GM21528 (cell line): ENCODE measurements around the gene MACROD2.

Experiments used
- ATAC-seq: cut with Tn5 transposase; IDR thresholded peaks from one replicate; pipeline ENCODE4 v1.9.1; 2021; ENCODE audit warnings: mild to moderate bottlenecking, moderate library complexity; ENCODE audit not compliant: unreplicated experiment, low FRiP score

MACROD2 gene

GRCh38 chr20:14617123-14617522, 621.8 kb downstream of the MACROD2 start:
- no peak for ATAC-seq

GRCh38 chr20:14619411-14619810, 624.1 kb downstream of the MACROD2 start:
- ATAC-seq: no peak

GRCh38 chr20:14622796-14623195, 627.5 kb downstream of the MACROD2 start:
- ATAC-seq: no peak

- no peak for ATAC-seq
Measured at GRCh38 chr20:14631011-14631410, 635.7 kb downstream of the MACROD2 start.

- ATAC-seq: no peak
Measured at GRCh38 chr20:14632906-14633305, 637.6 kb downstream of the MACROD2 start.

- no peak for ATAC-seq
Measured at GRCh38 chr20:14633507-14633906, 638.2 kb downstream of the MACROD2 start.

GRCh38 chr20:14634665-14635064, 639.3 kb downstream of the MACROD2 start:
- no peak for ATAC-seq

- no peak for ATAC-seq
Measured at GRCh38 chr20:14637441-14637840, 642.1 kb downstream of the MACROD2 start.

- ATAC-seq: no peak
Measured at GRCh38 chr20:14643146-14643545, 647.8 kb downstream of the MACROD2 start.

GRCh38 chr20:14643556-14643955, 648.2 kb downstream of the MACROD2 start:
- no peak for ATAC-seq

- ATAC-seq: no peak
Measured at GRCh38 chr20:14644306-14645097, 649.2 kb downstream of the MACROD2 start.

GRCh38 chr20:14647016-14647415, 651.7 kb downstream of the MACROD2 start:
- ATAC-seq: no peak

GRCh38 chr20:14649662-14650061, 654.3 kb downstream of the MACROD2 start:
- no peak for ATAC-seq

- no peak for ATAC-seq
Measured at GRCh38 chr20:14657266-14658005, 662.1 kb downstream of the MACROD2 start.

GRCh38 chr20:14664101-14664500, 668.8 kb downstream of the MACROD2 start:
- ATAC-seq: no peak

GRCh38 chr20:14666696-14667095, 671.4 kb downstream of the MACROD2 start:
- no peak for ATAC-seq

- ATAC-seq: no peak
Measured at GRCh38 chr20:14667226-14667625, 671.9 kb downstream of the MACROD2 start.

GRCh38 chr20:14672066-14672465, 676.8 kb downstream of the MACROD2 start:
- ATAC-seq: no peak

GRCh38 chr20:14673164-14673563, 677.8 kb downstream of the MACROD2 start:
- ATAC-seq: no peak

- ATAC-seq: no peak
Measured at GRCh38 chr20:14677455-14677854, 682.1 kb downstream of the MACROD2 start.

GRCh38 chr20:14685183-14685582, 689.9 kb downstream of the MACROD2 start:
- ATAC-seq: no peak

GRCh38 chr20:14687313-14687712, 692.0 kb downstream of the MACROD2 start:
- no peak for ATAC-seq
